Right forelimb (tissue), 1 donor: ENCODE results near the gene NDUFS7.

Experiments
- DNase-seq: peaks from one replicate; pipeline ENCODE4 v3.0.0-alpha.2; 2018

NDUFS7 gene

GRCh38 chr19:1401889-1402217, 18.1 kb downstream of the NDUFS7 start:
- no peak for DNase-seq

DNA sequence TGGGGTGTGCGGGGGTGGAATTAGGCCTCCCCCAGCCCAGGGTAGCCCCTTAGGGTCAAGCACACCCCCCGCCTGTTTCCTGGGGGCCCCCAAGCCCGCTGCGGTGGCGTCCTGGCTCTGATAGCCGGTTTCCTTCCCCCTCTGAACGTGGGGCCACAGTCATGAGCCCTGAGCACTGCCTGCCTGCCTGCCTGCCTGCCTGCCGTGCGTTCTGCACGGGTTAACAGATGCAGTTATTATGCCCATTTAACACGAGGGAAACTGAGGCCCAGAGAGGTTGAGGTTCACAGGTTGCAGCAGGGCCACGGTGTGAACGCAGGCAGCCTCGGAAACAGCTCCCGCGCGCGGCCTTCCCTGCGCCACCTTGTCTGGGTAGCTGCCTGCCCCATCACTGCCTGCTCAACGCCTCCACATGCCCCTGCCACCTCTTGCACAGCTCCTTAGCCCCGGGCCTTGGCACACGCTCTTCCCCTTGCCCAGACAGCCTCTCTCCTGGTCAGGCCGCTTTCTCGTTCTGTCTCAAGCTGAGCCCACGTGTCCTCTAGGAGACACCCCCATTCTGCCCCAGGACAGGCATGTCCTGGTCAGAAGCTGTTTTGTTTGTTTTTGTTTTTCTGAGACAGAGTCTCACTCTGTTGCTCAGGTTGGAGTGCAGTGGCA, 18.8 kb downstream of the NDUFS7 start:
- DNase-seq = no peak

- peak; percentile 100 for DNase-seq
These were observed 23.2 kb downstream of the NDUFS7 start for GRCh38 chr19:1406774-1407527.

- no peak for DNase-seq
These were observed 24.0 kb downstream of the NDUFS7 start, which contains the start of gene DAZAP1 for GRCh38 chr19:1407528-1408299. TSS of gene DAZAP1 (plus strand) at chr19:1407586. CDS start at chr19:1407774, 188 bp downstream.

DNA sequence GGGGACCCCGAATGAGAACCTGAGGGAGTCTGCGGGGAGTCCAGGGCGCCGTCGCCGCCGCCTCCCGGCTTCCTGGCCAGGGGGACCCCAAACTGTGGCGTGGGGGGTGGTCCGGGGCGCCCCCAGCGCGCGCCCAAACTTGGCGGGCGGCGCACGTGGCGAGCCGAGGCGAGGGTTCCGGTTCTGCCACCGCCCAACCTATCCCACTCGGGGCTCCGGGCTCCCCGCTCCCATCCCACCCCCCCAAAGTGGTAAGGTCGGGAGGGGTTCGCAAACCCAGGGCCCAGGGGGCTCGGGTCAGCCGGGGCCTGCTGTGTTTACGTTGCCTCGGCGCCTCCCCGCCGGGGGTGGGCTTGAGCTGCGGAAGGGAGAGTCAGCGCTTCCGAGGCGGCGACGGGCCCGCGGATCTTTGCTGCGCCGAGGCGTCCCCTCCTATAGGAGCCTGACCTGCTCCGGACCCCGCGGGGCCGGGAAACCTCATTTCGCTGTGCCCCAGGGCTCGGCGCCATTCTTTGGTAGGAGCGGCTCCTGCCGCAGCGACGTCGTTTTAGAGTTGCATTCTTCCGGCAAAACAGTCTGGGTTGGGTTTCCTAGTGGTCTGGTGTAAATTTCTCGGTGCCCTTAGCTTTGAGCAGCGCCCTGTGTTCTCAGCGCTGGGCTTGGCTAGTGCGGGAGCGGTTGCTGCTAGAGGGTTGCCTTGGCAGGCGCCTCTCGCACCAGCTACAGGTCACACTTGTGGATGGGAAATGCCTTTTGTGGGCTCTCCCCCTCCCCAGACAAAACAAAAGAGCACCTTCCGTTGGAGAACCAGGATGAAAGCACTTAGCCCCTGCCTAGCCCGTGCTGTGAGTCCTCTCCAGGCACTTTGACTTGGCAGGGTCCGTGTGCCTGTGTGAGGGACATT, 24.8 kb downstream of the NDUFS7 start:
- no peak for DNase-seq

GRCh38 chr19:1409204-1410005, 25.7 kb downstream of the NDUFS7 start:
- no peak for DNase-seq

- DNase-seq = no peak
These were observed 26.6 kb downstream of the NDUFS7 start for GRCh38 chr19:1410136-1410786.

DNA sequence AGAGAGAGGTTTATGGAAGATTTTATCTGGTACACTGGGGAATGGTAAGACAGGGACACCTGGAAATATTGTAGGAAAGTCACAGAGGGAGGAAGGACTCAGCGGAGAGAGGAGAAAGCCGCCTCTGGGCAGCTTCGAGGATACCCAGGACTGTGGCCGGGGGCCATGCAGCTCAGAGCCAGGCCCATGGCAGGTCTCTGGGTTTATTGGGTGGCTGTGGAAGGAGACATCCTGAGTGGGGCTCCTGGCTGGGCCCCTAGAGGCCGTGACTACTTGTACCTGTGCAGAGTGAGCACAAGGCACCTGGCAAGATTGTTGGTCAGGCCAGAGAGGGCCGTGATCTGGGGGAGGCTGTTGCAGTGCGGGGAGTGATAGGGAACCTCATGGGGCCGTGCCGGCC, 27.1 kb downstream of the NDUFS7 start:
- DNase-seq = no peak

- no peak for DNase-seq
These were observed 27.8 kb downstream of the NDUFS7 start for GRCh38 chr19:1411255-1412191.

- no peak for DNase-seq
These were observed 28.7 kb downstream of the NDUFS7 start for GRCh38 chr19:1412323-1412923.

GRCh38 chr19:1412995-1413800, 29.5 kb downstream of the NDUFS7 start:
- no peak for DNase-seq

GRCh38 chr19:1416014-1416841, 32.5 kb downstream of the NDUFS7 start:
- no peak for DNase-seq

GRCh38 chr19:1417145-1417544, 33.4 kb downstream of the NDUFS7 start:
- no peak for DNase-seq

DNA sequence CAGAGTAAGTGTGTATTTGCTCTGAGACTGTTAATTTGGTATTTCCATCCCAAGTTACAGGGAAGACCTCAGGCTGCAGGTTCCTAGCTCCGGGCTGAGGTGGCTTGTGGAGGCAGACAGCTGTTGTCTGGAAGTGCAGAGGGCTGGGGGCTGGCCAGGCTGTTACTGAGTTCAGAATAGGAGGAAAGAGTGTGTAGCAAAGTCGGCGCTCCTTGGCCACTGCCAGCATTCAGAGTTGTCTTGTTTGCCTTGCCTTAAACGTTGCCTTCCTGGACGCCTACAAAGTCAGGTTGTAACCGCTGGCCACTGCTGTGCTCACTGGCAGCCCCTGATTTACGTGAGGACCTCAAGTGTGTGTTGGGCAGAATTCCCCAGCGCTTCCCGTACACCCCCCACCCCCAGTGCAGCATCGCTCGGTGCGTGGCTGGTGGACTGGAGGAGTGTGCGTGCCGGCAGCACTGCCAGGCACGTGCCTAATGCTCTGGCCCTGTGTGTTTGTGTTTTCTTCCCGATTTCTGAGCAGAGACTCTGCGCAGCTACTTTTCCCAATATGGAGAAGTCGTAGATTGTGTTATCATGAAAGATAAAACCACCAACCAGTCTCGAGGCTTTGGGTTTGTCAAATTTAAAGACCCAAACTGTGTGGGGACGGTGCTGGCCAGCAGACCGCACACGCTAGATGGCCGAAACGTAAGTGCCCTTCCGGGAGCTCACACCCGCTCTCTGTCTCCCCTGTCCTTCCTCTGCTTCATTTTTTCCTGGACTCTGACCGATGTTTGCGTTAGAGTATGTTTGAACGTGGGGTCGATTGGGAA, 34.2 kb downstream of the NDUFS7 start:
- no peak for DNase-seq

DNA sequence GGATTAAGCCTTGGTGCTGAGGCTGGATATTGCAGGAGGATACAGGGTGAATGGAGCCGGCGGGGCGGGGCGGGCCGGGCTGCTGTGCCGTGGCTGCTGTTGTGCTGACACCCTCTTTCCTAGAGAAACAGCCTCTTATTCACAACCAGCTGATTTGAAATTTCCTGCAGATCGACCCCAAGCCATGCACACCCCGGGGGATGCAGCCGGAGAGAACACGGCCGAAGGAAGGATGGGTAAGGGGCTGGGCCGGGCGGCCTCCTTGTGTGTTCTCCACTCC, 34.7 kb downstream of the NDUFS7 start:
- DNase-seq = no peak

DNA sequence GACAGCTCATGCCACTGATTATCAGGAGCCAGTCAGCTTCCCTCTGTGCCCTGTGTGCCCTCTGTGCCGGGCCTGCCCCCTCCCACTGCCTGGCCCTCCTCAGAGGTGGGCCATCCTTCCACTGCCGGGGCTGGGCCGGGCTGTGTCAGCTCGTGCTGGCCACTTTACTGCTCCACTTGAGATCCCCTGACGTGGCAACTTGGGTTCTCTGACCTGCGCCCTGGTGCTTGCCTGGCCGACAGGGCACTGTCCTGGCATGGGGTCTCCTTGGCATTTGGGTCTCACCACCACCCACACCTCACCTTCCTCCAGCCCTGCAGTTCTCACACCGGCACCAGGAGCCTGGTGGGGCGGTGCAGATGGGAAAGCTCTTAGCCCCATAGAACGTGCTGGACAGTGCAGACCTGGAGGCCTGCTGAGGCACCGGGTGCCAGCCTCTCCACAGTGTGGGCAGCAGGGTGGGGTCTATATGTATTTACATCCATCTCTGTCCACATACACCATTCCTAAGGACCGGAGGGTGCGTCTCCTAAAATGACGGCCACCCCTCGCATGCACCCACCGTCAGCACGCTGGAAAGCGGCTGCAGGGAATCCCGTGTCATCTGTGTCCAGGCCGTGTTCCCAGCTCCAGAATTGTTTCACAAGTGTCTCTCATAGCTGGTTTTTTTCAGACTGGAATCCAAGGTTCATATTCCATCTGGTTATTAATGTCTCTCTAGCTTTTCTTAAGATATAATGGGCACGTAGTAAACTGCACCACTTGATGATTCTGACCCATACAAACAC, 35.4 kb downstream of the NDUFS7 start:
- DNase-seq = no peak
